GM12878 (cell line): Measurements from ENCODE around the gene PRDM15. TPM values are rescaled to one million over a fixed set of nuclear protein-coding genes. Genes with fewer than 3 reads are reported as not detected.

Source experiments
- ATAC-seq: fragments of 200-7000 bp; cut with Tn5 transposase; 3 replicates; pipeline ENCODE4 v1.9.1; 2020; ENCODE audit warnings: mild to moderate bottlenecking, moderate library complexity
- BruUV-seq: library from RNA; stranded (reverse); fragments of 400-500 nt; replicated peaks from 2 replicates; lab custom pipeline; 2021; lab: Mats Ljungman, UMichigan
- CTCF ChIA-PET: fragments of 300-600 bp; sonication (Branson Sonifier 250); formaldehyde crosslinking; extraction: SDS; loops from one replicate; lab custom pipeline; 2021; ENCODE audit warnings: inconsistent platforms; lab: Yijun Ruan, JAX
- POLR2A ChIA-PET: fragments of 350-600 bp; formaldehyde crosslinking; extraction: SDS; loops from one replicate; lab custom pipeline; 2021; ENCODE audit warnings: inconsistent platforms; lab: Charles Lee
- RAD21 ChIA-PET: fragments of 300-600 bp; sonication (Branson Sonifier 250); formaldehyde crosslinking; loops from one replicate; lab custom pipeline; 2023; ENCODE audit warnings: antibody characterized with exemption; ENCODE audit not compliant: unreplicated experiment; lab: Charles Lee
- SMC1A ChIA-PET: fragments of 300-600 bp; sonication (Branson Sonifier 250); formaldehyde crosslinking; loops from one replicate; lab custom pipeline; 2023; ENCODE audit not compliant: unreplicated experiment, uncharacterized antibody; lab: Charles Lee
- DNase-seq: peaks from one replicate; pipeline ENCODE4 v3.0.0-alpha.2; 2011; ENCODE audit warnings: low read depth, low spot score
- FAIRE-seq: peaks from 3 replicates; lab custom pipeline; 2011; peaks lifted over from hg19 to GRCh38; lab: Jason Lieb, UNC
- H2AFZ ChIP-seq: 2 replicates; pipeline ENCODE4 v1.6.0; 2011; ENCODE audit warnings: low read depth, low read length, control low read depth; ENCODE audit not compliant: control insufficient read depth
- H3K27ac ChIP-seq: 2 replicates; pipeline ENCODE4 v1.5.1; 2011; ENCODE audit warnings: control low read depth; ENCODE audit not compliant: control insufficient read depth, insufficient read depth
- H3K27me3 ChIP-seq, 2 experiments: replicated peaks in 1 of 2; 2 replicates each; pipeline versions ENCODE4 v1.6.0 to v1.6.1; 2011; ENCODE audit warnings: low read length in 1 of 2; ENCODE audit not compliant: control insufficient read depth in 2 of 2, insufficient read depth in 2 of 2
- H3K36me3 ChIP-seq, 2 experiments: 2 replicates each; pipeline ENCODE4 v1.5.1; 2011; ENCODE audit warnings: low read length in 1 of 2; ENCODE audit not compliant: control insufficient read depth in 2 of 2, insufficient read depth in 2 of 2
- H3K4me1 ChIP-seq: 2 replicates; pipeline ENCODE4 v1.6.1; 2011; ENCODE audit warnings: mild to moderate bottlenecking, low read length, moderate library complexity, mixed read lengths; ENCODE audit not compliant: control insufficient read depth, insufficient read depth
- H3K4me2 ChIP-seq: 2 replicates; pipeline ENCODE4 v1.6.0; 2011; ENCODE audit warnings: control low read depth; ENCODE audit not compliant: control insufficient read depth, insufficient read depth
- H3K4me3 ChIP-seq: fragments of 200-600 bp; sonication (generic); 2 replicates; pipeline ENCODE4 v1.5.1; 2016
- H3K79me2 ChIP-seq: 2 replicates; pipeline ENCODE4 v1.6.0; 2011; ENCODE audit warnings: low read length; ENCODE audit not compliant: control insufficient read depth, insufficient read depth
- H3K9ac ChIP-seq: 2 replicates; pipeline ENCODE4 v1.8.0; 2011; ENCODE audit warnings: low read length, control low read depth, mixed read lengths; ENCODE audit not compliant: control insufficient read depth, insufficient read depth
- H3K9me3 ChIP-seq: replicated peaks from 3 replicates; pipeline ENCODE4 v1.5.1; 2011; ENCODE audit warnings: mild to moderate bottlenecking, low read length; ENCODE audit not compliant: control insufficient read depth, insufficient read depth
- H4K20me1 ChIP-seq: 2 replicates; pipeline ENCODE4 v1.6.0; 2011; ENCODE audit not compliant: control insufficient read depth, insufficient read depth
- BACH1 ChIP-seq: fragments of 450-650 bp; IDR thresholded peaks from 2 replicates; pipeline ENCODE4 v1.6.1; 2017; ENCODE audit warnings: mild to moderate bottlenecking, borderline replicate concordance
- BHLHE40 ChIP-seq, 2 experiments: fragments of 450-650 bp in 1 of 2; IDR thresholded peaks; 2 replicates each; pipeline ENCODE4 v1.6.1; 2011 to 2017; ENCODE audit warnings: low read depth in 2 of 2, borderline replicate concordance in 1 of 2, improper control_type of control experiment in 1 of 2, low read length in 1 of 2, mild to moderate bottlenecking in 1 of 2
- CBFB ChIP-seq: IDR thresholded peaks from 2 replicates; pipeline ENCODE4 v1.6.1; 2016; ENCODE audit warnings: antibody characterized with exemption, low read depth
- CREM ChIP-seq: IDR thresholded peaks from 2 replicates; pipeline ENCODE4 v1.6.1; 2014; ENCODE audit warnings: antibody characterized with exemption, low read depth
- KAT2A ChIP-seq: conservative IDR thresholded peaks from 2 replicates; pipeline ENCODE4 v1.6.1; 2011; ENCODE audit warnings: low read depth, low read length; ENCODE audit not compliant: control insufficient read depth
- SIN3A ChIP-seq: IDR thresholded peaks from 2 replicates; pipeline ENCODE4 v1.6.1; 2012; ENCODE audit warnings: low read depth, low read length, improper control_type of control experiment
- SP1 ChIP-seq: IDR thresholded peaks from one replicate; pipeline ENCODE4 v1.6.1; 2011; ENCODE audit warnings: low read depth, low read length
- TARDBP ChIP-seq: IDR thresholded peaks from 2 replicates; pipeline ENCODE4 v1.6.1; 2016; ENCODE audit warnings: borderline replicate concordance
- USF1 ChIP-seq: IDR thresholded peaks from 2 replicates; pipeline ENCODE4 v1.6.1; 2011; ENCODE audit warnings: borderline replicate concordance, low read depth, mild to moderate bottlenecking, moderate library complexity, mixed read lengths, low read length; ENCODE audit not compliant: insufficient read depth; ENCODE audit errors: extremely low read length
- YY1 ChIP-seq: IDR thresholded peaks from 2 replicates; pipeline ENCODE4 v1.6.1; 2011; ENCODE audit warnings: low read depth, mild to moderate bottlenecking, low read length
- WGBS: methylation state at CpG from one replicate; pipeline ENCODE4 v1.1.6; 2016; ENCODE audit warnings: low lambda C conversion rate; ENCODE audit not compliant: insufficient replicate concordance, insufficient coverage; ENCODE audit errors: missing lambda C conversion rate; 5-methylcytosine and 5-hydroxymethylcytosine counted together
- in situ Hi-C: fragments of 300-500 bp; cut with MboI; formaldehyde crosslinking; loops from 9 replicates; pipeline ENCODE4 v1.14.3; 2018; ENCODE audit warnings: mixed read lengths
- intact Hi-C: fragments of 100-400 bp; cut with micrococcal nuclease; formaldehyde crosslinking; loops from one replicate; pipeline ENCODE4 v1.14.2; 2022; ENCODE audit not compliant: unreplicated experiment
- polyA plus RNA-seq, 11 experiments: library from polyadenylated mRNA; depleted of rRNA in 4 of 11; unstranded in 6 of 11; stranded (reverse) in 5 of 11; fragments of >200 nt; fragmentation: Nextera tagmentation in 4 of 11; fragmentation: Illumina TruSeq in 1 of 11; extraction: Ambion mirVana in 4 of 11; extraction: Trizol in 1 of 11; gene quantifications; 1 replicate in 1 of 11; 2 replicates in 10 of 11; pipeline versions ENCODE4 v1.2.1 to v1.2.3, GENCODE V29; 2011 to 2016; ENCODE audit warnings: inconsistent platforms in 2 of 11, missing spikeins in 2 of 11, low read depth in 1 of 11
- total RNA-seq, 4 experiments: library from RNA; depleted of rRNA in 3 of 4; stranded (reverse); fragments of >200 nt in 3 of 4; fragmentation: Illumina TruSeq in 1 of 4; extraction: Trizol in 1 of 4; gene quantifications; 2 replicates each; pipeline versions ENCODE4 v1.2.1 to v1.2.3, GENCODE V29; 2013 to 2021
- TF ChIP-seq, protein P1 (sequence below): IDR thresholded peaks from 2 replicates; pipeline ENCODE4 v1.6.1; 2012; ENCODE audit warnings: low read length, inconsistent platforms
- TF ChIP-seq, protein P2 (sequence below): fragments of 450-650 bp; IDR thresholded peaks from 2 replicates; pipeline ENCODE4 v1.6.1; 2017; ENCODE audit warnings: mild to moderate bottlenecking, moderate library complexity

Gene PRDM15
- total and polyA plus RNA-seq, 10 of the 15 experiments (the other 5 are each of a cell fraction or from before 2014, with no cell fraction given): 2.2 to 16.0 (median 8.6) TPM

GRCh38 chr21:41877901-41878830, 978 bp downstream of the PRDM15 start:
- Histone ChIP-seq H3K4me2 (peak overlapping the region; percentile 80), H3K4me1 (peaks cover 22% of the 10 kb centered on the region), H3K36me3 (no peaks in the 10 kb centered on the region), H3K27me3 (no peaks in the 10 kb centered on the region), H2AFZ (peak overlapping the region; percentile 51; the same call in 1 of the 2 replicates), H4K20me1 (no peaks in the 10 kb centered on the region), H3K79me2 (peaks cover 46% of the 10 kb centered on the region), H3K9me3 (no peaks in the 10 kb centered on the region), H3K27ac (peak overlapping the region; percentile 63), H3K9ac (peak overlapping the region; percentile 83), H3K4me3 (peak overlapping the region; percentile 94)
- ATAC-seq (peak; percentile 44), DNase-seq (no peak), FAIRE-seq (peak; percentile 49)
- POLR2A ChIA-PET: interaction anchor here (0.6 to 3.8 kb wide), 9 partner anchors 11 to 234 kb away, joined by 3 to 28 read pairs (median 3); no protein-coding TSS in a partner anchor
- CTCF ChIA-PET: interaction anchor here (0.7 to 3.6 kb wide), 13 partner anchors 9 to 239 kb away, joined by 3 to 31 read pairs (median 3); no protein-coding TSS in a partner anchor
- intact Hi-C loops: loop anchor here (1.0 to 5.0 kb wide), 3 partner anchors 13 to 239 kb away; no protein-coding TSS in a partner anchor
- SMC1A ChIA-PET: interaction anchor here (0.7 to 4.6 kb wide), 23 partner anchors 8 to 595 kb away, joined by 3 to 51 read pairs (median 4); no protein-coding TSS in a partner anchor
- in situ Hi-C loops: no loop called here
- RAD21 ChIA-PET: interaction anchor here (0.6 to 3.7 kb wide), 18 partner anchors 11 to 265 kb away, joined by 3 to 39 read pairs (median 5); no protein-coding TSS in a partner anchor
- WGBS: 2% methylated on average over 38 of the region's 48 CpGs
- no TSS peak for BruUV-seq
- TF ChIP-seq BACH1: 0 out of 2 replicates have a peak, but pooled peaks have one; percentile 31
- TF ChIP-seq SP1: peak; percentile 88
- TF ChIP-seq, protein P1, sequence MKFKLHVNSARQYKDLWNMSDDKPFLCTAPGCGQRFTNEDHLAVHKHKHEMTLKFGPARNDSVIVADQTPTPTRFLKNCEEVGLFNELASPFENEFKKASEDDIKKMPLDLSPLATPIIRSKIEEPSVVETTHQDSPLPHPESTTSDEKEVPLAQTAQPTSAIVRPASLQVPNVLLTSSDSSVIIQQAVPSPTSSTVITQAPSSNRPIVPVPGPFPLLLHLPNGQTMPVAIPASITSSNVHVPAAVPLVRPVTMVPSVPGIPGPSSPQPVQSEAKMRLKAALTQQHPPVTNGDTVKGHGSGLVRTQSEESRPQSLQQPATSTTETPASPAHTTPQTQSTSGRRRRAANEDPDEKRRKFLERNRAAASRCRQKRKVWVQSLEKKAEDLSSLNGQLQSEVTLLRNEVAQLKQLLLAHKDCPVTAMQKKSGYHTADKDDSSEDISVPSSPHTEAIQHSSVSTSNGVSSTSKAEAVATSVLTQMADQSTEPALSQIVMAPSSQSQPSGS: peak; percentile 56; the same call in 1 of the 2 replicates
- TF ChIP-seq CBFB: peak; percentile 39; the same call in 1 of the 2 replicates
- TF ChIP-seq TARDBP: no peak
- peak; percentile 26 for TF ChIP-seq USF1
- 0 out of 2 replicates have a peak, but pooled peaks have one; percentile 47 for TF ChIP-seq CREM
- TF ChIP-seq, protein P2, sequence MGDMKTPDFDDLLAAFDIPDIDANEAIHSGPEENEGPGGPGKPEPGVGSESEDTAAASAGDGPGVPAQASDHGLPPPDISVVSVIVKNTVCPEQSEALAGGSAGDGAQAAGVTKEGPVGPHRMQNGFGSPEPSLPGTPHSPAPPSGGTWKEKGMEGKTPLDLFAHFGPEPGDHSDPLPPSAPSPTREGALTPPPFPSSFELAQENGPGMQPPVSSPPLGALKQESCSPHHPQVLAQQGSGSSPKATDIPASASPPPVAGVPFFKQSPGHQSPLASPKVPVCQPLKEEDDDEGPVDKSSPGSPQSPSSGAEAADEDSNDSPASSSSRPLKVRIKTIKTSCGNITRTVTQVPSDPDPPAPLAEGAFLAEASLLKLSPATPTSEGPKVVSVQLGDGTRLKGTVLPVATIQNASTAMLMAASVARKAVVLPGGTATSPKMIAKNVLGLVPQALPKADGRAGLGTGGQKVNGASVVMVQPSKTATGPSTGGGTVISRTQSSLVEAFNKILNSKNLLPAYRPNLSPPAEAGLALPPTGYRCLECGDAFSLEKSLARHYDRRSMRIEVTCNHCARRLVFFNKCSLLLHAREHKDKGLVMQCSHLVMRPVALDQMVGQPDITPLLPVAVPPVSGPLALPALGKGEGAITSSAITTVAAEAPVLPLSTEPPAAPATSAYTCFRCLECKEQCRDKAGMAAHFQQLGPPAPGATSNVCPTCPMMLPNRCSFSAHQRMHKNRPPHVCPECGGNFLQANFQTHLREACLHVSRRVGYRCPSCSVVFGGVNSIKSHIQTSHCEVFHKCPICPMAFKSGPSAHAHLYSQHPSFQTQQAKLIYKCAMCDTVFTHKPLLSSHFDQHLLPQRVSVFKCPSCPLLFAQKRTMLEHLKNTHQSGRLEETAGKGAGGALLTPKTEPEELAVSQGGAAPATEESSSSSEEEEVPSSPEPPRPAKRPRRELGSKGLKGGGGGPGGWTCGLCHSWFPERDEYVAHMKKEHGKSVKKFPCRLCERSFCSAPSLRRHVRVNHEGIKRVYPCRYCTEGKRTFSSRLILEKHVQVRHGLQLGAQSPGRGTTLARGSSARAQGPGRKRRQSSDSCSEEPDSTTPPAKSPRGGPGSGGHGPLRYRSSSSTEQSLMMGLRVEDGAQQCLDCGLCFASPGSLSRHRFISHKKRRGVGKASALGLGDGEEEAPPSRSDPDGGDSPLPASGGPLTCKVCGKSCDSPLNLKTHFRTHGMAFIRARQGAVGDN: no peak
- TF ChIP-seq KAT2A: no peak
- TF ChIP-seq SIN3A: peak; percentile 54
- peak; percentile 27 to 84; a peak in 3 of 4 replicates for TF ChIP-seq BHLHE40 (IDR thresholded peaks at IDR 0.05; ENCODE audit: borderline replicate concordance in 1 of 2, low read depth in 2 of 2, low read length in 1 of 2)
- 0 out of 2 replicates have a peak, but pooled peaks have one; percentile 36 for TF ChIP-seq YY1
